AG08396 (cell line): ENCODE data around the gene MRGPRF.

Experiments used
- DNase-seq: peaks from one replicate; pipeline ENCODE4 v3.0.0; 2012; ENCODE audit warnings: low spot score, mixed read lengths

The MRGPRF gene

DNA sequence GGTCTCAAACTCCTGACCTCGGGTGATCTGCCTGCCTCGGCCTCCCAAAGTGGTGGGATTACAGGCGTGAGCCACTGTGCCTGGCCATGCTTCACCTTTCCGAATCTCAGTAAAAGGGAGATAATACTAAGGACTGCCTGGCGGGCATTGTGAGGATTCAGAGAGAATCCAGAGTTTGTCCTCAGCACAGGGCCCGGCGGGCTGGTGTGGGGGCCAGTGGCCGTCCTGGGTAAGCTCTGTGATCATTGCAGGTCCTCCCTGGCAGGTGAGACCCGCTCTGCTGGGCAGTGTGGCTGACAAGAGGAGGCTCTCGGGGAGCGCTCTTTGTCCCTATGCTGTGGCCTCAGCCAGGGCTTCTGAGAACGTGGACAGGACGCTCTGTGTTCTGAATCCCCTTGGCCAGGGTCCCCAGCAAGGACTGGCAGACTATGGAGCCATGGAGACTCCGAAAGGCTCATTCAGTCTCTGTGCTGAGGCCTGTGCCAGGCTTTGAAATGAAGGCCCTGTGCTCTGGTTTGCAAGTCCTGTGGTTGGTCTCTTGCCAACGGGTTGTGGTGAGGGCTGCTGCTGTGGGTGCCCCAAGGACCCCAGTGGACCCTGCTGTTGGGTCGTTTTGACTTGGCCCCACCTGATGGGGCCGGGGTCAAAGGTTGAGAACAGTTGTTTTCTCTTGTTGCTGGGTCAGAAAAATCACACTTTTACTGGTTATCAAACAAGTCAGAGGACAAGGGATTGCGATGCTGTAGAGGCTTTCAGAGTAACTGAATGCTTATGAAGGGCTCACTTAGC, 37.7 kb upstream of the MRGPRF start:
- no peak for DNase-seq

DNA sequence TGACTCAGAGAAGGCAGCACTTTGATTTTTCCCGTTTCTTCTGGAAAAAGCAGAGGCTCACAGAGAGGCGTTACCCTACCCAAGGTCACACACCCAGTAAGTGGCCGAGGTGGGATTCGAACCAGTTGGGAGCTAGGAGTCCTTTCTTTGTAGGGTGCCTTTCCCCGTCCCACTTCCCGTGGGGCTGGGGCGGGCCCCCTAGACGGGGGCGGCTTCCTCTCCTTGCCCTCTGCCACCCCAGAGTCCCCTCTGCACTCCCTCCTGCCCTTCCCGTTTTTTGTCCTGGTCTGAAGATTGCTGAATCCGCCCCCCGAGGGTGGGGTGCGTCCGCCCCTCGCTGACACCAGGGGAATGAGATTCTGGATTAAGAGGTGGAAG, 36.4 kb upstream of the MRGPRF start:
- peak; percentile 46 for DNase-seq

- peak; percentile 99 for DNase-seq
Measured at GRCh38 chr11:69048694-69049489, 35.8 kb upstream of the MRGPRF start, which contains the start of gene TPCN2. Gene TPCN2 (plus strand): TSS chr11:69048932. CDS start chr11:69048998, 66 bp downstream.

DNA sequence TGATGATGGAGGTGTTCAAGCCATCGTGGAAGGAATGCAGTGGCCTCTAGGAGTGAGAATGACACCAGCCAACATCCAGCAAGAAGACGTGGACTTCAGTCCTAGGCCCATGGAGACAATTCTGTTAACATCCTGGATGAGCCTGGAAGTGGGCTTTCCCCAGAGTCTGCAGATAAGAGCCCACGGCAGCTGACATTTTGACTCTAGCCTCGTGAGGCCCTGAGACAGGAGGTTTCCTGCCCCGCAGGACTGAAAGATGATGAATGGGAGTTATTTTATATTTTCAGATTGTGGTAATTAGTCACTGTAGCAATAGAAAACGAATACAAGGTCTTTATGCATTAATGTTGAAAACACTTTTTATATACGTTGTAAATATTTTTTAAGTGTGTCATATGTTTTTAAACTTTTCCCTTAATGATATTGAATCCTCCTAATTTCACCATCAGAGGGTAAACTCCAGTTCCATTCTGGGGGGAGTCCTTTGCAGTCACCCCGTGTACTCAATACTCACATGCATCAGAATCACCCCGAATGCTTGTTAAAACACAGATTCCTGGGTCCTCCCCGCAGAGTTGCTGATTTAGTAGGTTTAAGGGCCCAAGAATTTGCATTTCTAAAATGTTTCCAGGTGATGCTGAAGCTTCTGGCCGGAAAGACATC, 35.1 kb upstream of the MRGPRF start:
- DNase-seq = no peak

DNA sequence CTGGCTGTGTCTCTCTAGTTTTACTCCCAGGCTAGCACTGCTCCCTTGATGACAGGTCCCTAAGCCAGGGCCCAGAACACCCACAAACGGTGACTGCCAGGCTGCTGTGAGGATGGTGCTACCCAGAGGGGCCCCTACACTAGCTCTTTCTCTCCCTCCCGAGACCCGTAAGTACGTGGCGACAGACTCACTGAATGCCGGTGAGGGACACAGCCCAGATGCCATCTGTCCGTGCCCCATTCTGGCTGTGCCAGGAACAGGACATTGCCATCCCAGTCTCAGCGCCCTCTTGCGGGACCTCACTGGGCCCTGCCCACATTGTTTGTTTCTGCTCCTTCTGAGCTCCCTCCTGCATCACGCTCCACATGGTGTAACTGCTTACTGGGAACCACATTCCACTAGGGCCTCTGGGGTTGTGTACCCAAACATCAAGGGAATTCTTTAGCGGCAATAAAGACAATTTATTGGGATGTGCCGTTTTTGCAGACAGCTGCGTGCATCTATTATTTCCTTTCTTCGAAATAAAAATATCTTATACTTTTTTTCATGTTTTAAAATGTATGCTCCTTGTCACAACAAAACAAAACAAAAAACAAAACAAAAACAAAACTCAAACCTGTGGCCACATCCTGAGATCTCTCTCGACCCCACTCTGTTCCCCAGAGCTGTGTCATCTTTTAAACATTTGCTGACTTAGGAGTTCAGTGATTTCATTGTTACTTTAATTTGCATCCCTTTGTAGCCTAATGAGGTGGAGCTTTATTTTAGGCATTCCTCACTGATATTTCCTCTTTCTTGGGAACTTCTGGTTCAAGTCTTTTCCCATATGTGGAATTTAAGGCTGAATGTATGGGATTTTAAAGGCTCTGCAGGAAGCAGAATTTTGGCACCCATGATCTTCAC, 31.3 kb upstream of the MRGPRF start:
- DNase-seq = peak; percentile 83

GRCh38 chr11:69041516-69041915, 28.5 kb upstream of the MRGPRF start:
- DNase-seq = no peak

DNA sequence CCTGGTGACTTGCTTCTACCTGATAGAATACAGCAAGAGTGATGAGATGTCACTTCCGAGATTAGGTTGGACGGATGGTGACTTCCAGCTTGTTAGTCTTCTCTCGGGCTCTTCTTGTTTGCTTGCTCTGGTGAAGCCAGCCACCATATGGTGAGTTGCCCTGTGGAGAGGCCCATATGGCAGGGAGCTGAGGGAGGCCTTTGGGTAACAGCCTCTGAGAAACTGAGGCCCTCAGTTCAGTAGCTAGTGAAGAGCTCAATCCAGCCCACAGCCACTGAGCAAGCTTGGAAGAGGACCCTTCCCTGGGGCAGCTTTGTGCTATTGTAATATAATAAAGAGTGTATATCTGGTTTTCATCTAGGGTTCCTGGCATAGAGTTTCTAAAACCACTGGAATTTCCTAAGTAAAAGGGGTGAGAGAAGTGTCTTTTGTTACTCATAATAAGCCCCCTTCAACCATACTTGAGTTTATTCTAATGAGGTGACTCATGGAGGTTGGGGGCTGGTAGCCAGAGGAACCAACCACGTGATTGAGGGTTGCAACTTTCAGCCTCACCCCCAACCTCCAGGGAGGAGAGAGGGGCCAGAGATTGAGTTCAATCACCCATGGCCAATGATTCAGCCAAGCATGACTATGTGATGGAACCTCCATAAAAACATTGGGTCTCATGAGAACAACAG, 27.7 kb upstream of the MRGPRF start:
- DNase-seq = no peak

DNA sequence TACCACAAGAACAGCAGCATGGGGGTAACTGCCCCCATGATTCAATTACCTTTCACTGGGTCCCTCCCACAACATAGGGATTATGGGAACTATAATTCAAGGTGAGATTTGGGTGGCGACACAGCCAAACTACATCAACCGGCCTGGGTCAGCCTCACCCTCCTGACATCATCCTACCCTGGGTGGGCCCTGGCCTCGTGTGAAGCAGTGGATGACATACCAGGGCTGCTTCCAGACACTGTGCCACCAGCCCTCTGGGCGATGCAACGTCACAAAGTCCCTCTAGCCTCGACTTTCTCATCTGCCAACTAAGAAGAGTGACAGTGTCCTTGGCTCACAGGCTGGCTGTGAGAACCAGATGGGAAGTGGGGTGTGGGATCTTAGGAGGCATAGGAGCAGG, 27.0 kb upstream of the MRGPRF start:
- DNase-seq = no peak

DNA sequence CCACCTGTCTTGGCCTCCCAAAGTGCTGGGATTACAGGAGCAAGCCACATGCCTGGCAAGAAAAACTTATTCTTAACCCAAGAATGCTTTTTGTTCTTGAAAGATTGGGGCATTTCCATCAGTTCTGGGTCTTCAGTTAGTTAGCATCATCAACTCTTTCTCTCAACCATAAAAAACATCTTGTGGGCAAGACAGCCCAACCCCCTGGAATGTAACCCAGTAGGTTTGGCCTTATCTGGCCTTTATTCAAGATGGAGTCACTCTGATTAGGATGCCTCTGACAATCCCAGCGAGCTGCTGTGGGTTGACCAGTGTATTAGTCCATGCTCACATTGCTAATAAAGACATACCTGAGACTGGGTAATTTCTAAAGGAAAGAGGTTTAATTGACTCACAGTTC, 26.5 kb upstream of the MRGPRF start:
- DNase-seq = no peak

DNA sequence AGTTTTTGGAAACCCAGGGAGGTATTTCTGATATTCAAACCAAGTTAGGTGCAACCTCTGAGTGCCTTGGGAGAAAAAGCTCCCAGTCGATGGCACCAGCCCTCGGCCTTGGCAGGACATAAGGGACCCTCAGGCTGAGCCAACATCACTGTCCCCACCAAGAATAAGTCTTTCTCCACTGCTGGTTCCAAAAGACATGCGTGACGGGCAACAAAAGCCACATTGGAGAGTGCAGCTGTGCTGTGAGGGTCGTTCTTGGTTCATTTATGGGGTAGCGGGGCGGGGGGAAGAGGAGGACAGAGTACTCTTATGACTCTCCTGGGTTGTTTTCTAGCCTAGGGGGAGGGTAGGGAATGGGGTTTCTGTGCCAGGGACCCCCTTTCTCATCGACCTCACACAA, 24.5 kb upstream of the MRGPRF start:
- DNase-seq = no peak

GRCh38 chr11:69037074-69037473, 24.0 kb upstream of the MRGPRF start:
- no peak for DNase-seq

DNA sequence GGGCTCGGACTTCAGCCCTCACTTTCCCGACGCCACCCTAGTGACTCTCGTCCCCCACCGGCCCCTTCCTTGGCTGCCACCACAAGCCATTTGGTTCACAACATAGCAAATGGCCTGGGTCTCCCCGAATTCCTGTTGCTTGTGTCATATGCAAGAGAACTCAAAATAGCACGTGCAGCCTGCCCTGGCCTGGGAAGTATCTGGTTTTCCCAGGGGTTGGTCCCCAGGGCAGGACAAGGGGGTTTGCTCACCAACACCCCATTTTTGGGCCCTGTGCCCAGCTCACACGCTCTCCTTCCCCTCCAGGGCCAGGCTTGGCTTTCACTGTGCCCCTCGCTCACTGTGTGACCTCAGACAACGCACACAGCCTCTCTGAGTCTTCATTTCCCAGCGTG, 22.9 kb upstream of the MRGPRF start:
- peak; percentile 37 for DNase-seq

- no peak for DNase-seq
Measured at GRCh38 chr11:69035150-69035945, 22.3 kb upstream of the MRGPRF start.

- no peak for DNase-seq
Measured at GRCh38 chr11:69034123-69034867, 21.2 kb upstream of the MRGPRF start.

GRCh38 chr11:69033431-69033830, 20.4 kb upstream of the MRGPRF start:
- DNase-seq = no peak

DNA sequence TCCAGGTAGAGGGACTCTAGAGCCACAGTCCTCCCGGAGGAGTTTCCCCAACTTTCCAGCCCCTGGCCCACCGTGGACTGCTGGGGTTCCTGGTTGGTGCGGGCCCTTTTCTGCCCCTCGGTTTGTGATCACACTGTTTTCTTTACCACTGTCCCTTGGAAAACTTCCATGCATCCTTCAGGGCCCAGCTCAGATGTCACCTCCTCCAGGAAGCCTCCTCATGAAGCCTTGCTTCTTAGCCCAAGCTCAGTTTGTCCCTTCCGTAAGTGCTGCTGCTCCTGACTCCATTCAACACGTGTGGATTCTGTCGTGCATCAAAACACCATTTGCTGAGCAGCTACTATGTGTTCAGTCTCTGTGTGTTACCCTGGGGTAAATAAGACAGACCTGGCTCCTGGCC, 19.8 kb upstream of the MRGPRF start:
- no peak for DNase-seq

GRCh38 chr11:69030301-69030700, 17.3 kb upstream of the MRGPRF start:
- no peak for DNase-seq

- no peak for DNase-seq
Measured at GRCh38 chr11:69027704-69028372, 14.8 kb upstream of the MRGPRF start.

DNA sequence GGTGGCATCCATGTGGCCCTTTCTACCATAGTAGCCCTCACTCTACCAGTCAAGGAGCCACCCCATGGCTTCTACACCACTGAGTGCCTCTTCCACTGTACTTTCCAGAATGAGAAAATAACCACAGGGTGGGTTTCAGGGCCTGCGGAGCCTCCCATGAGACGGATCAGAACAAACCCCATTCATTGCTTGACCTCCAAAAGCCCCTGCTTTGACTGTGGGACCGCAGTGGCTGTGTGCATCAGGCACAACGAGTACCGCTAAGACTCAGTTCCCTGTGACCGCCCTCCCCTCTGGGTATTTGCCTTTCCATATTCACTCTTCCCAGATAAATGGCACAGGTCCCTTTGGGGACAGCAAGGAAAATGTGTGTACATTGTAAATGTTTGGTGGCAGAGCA, 11.5 kb upstream of the MRGPRF start:
- no peak for DNase-seq
